SU-DHL-6 (cell line): ENCODE measurements around the gene MUC5AC.

Source experiments
- H2AFZ ChIP-seq: fragments of 200-600 bp; sonication (generic); 2 replicates; pipeline ENCODE4 v1.6.1; 2014; ENCODE audit warnings: low read depth, mild to moderate bottlenecking, moderate library complexity, mixed read lengths, antibody characterized with exemption, low read length; ENCODE audit not compliant: severe bottlenecking
- H3F3A ChIP-seq: fragments of 200-600 bp; shearing (Covaris generic); 2 replicates; pipeline ENCODE4 v1.6.0; 2016; ENCODE audit warnings: antibody characterized with exemption, mild to moderate bottlenecking; ENCODE audit not compliant: insufficient read depth
- H3K27ac ChIP-seq: fragments of 200-600 bp; sonication (generic); 2 replicates; pipeline ENCODE4 v1.5.1; 2016; ENCODE audit warnings: low read depth, mild to moderate bottlenecking, low read length, moderate library complexity, mixed read lengths
- H3K27me3 ChIP-seq: fragments of 200-600 bp; sonication (generic), shearing (Covaris generic); 2 replicates; pipeline ENCODE4 v1.6.0; 2014; ENCODE audit warnings: mild to moderate bottlenecking, low read length
- H3K36me3 ChIP-seq: fragments of 200-600 bp; sonication (generic); 2 replicates; pipeline ENCODE4 v1.6.1; 2014; ENCODE audit warnings: mild to moderate bottlenecking, low read length, mixed read lengths
- H3K4me2 ChIP-seq: fragments of 300-600, 200-600 bp; shearing (Covaris generic), sonication (generic); 2 replicates; pipeline ENCODE4 v1.6.0; 2014; ENCODE audit warnings: low read length, low read depth, mild to moderate bottlenecking; ENCODE audit not compliant: poor library complexity, severe bottlenecking
- H3K4me3 ChIP-seq: fragments of 200-600 bp; sonication (generic); 2 replicates; pipeline ENCODE4 v1.5.1; 2014; ENCODE audit warnings: antibody characterized with exemption, low read length, mild to moderate bottlenecking, mixed read lengths; ENCODE audit not compliant: insufficient read depth, poor library complexity, severe bottlenecking
- H3K79me2 ChIP-seq: fragments of 200-600 bp; sonication (generic); 2 replicates; pipeline ENCODE4 v1.6.1; 2014; ENCODE audit warnings: mild to moderate bottlenecking, low read length, moderate library complexity; ENCODE audit not compliant: insufficient read depth
- H3K9ac ChIP-seq: fragments of 200-600 bp; sonication (generic); 2 replicates; pipeline ENCODE4 v1.7.0; 2014; ENCODE audit warnings: mild to moderate bottlenecking, low read length
- H3K9me2 ChIP-seq: fragments of 200-600 bp; sonication (generic); replicated peaks from 2 replicates; pipeline ENCODE4 v1.6.1; 2014; ENCODE audit warnings: low read length; ENCODE audit not compliant: insufficient read depth
- H3K9me3 ChIP-seq: fragments of 200-600 bp; sonication (generic); 2 replicates; pipeline ENCODE4 v1.6.1; 2014; ENCODE audit warnings: low read length, mixed read lengths; ENCODE audit not compliant: insufficient read depth
- H4K20me1 ChIP-seq: fragments of 200-600 bp; sonication (generic); 2 replicates; pipeline ENCODE4 v1.6.1; 2014; ENCODE audit warnings: low read depth, mild to moderate bottlenecking, antibody characterized with exemption, low read length, moderate library complexity, mixed read lengths
- CTCF ChIP-seq: fragments of 200-600 bp; sonication (generic); IDR thresholded peaks from one replicate; pipeline ENCODE4 v1.5.1; 2017; ENCODE audit warnings: antibody characterized with exemption, mild to moderate bottlenecking, low read length, moderate library complexity; ENCODE audit not compliant: insufficient read depth, poor library complexity, severe bottlenecking
- EZH2phosphoT487 ChIP-seq: fragments of 200-600 bp; sonication (generic), shearing (Covaris generic); conservative IDR thresholded peaks from 2 replicates; pipeline ENCODE4 v1.6.1; 2018; ENCODE audit warnings: mild to moderate bottlenecking, antibody characterized with exemption, low read length, moderate library complexity, mixed read lengths

The MUC5AC gene

DNA sequence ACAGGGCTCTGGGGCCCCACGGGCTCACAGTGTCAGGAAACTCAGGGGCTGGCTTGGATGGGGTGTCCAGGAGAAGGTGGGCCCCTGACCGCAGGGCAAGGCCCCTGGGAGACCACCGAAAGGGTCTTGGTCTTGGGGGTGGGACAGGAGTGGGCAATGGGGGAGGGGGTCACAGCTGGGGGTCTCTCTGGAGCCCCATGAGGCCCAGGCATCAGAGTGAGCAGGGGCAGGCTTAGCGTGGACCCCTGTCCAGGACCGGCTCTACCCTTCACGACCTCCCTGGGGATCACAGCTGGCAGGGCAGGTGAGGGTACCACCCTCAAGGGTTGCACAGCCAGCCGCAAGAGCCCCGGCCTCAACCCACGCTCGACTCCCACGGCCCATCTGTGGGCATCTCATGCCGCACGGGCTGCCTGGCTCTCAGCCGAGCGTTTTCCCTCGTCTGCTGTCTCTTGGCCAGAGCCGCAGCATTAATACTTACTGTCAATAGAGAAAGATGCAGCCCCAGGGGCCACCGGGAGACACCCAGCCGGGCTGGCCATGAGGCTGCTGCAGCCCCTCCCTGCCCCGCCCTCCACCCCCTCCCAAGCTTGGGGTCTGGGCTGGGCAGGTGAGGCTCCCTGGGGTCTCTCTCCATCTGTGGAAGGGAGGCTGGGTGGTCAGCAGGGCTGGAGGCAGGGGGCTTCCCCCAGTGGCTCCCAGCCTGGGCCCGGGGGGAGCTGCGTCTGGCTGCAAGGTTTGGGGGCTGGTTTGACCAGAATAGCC lies 65.8 kb downstream of the MUC5AC start:
- H3K9me2 ChIP-seq: no peaks in the 10 kb centered on the region
- no peaks in the 10 kb centered on the region for H3K9me3 ChIP-seq
- H3K27ac ChIP-seq: no peak overlapping the region
- no peak overlapping the region for H3K9ac ChIP-seq
- TF ChIP-seq CTCF: no peak
- TF ChIP-seq EZH2phosphoT487: no peak
- H3K4me3 ChIP-seq: no peak overlapping the region
- no peaks in the 10 kb centered on the region for H3F3A ChIP-seq
- H3K79me2 ChIP-seq: no peaks in the 10 kb centered on the region
- H4K20me1 ChIP-seq: no peaks in the 10 kb centered on the region
- H3K27me3 ChIP-seq: no peaks in the 10 kb centered on the region
- no peaks in the 10 kb centered on the region for H3K36me3 ChIP-seq
- H3K4me2 ChIP-seq: no peak overlapping the region
- H2AFZ ChIP-seq: no peak overlapping the region

- TF ChIP-seq CTCF (no peak), EZH2phosphoT487 (no peak)
- no peaks in the 10 kb centered on the region for H3F3A ChIP-seq
- H4K20me1 ChIP-seq: no peaks in the 10 kb centered on the region
- no peak overlapping the region for H2AFZ ChIP-seq
- H3K4me3 ChIP-seq: no peak overlapping the region
- H3K9me3 ChIP-seq: no peaks in the 10 kb centered on the region
- H3K4me2 ChIP-seq: no peak overlapping the region
- H3K9me2 ChIP-seq: no peaks in the 10 kb centered on the region
- H3K79me2 ChIP-seq: no peaks in the 10 kb centered on the region
- no peaks in the 10 kb centered on the region for H3K27me3 ChIP-seq
- no peak overlapping the region for H3K9ac ChIP-seq
- no peak overlapping the region for H3K27ac ChIP-seq
- H3K36me3 ChIP-seq: no peaks in the 10 kb centered on the region
These were observed 66.3 kb downstream of the MUC5AC start for GRCh38 chr11:1224111-1224490.

- Histone ChIP-seq H3K36me3 (no peaks in the 10 kb centered on the region), H3K4me2 (no peak overlapping the region), H3K27ac (no peak overlapping the region), H2AFZ (no peak overlapping the region), H3K9ac (no peak overlapping the region), H3F3A (no peaks in the 10 kb centered on the region), H3K9me3 (no peaks in the 10 kb centered on the region), H4K20me1 (no peaks in the 10 kb centered on the region), H3K9me2 (no peaks in the 10 kb centered on the region), H3K79me2 (no peaks in the 10 kb centered on the region), H3K27me3 (no peaks in the 10 kb centered on the region), H3K4me3 (no peak overlapping the region)
- TF ChIP-seq CTCF (no peak), EZH2phosphoT487 (no peak)
These were observed 67.0 kb downstream of the MUC5AC start for GRCh38 chr11:1224491-1225385.
